GM23338 (cell line): ENCODE data around the gene SLC6A3. TPM values are rescaled to one million over a fixed set of nuclear protein-coding genes. Genes with fewer than 3 reads are reported as not detected.

ENCODE experiments used
- ATAC-seq: fragments of 200-7000 bp; cut with Tn5 transposase; 3 replicates; pipeline ENCODE4 v1.9.1; 2020
- DNase-seq: peaks from one replicate; pipeline ENCODE4 v3.0.0-alpha.2; 2015; ENCODE audit warnings: low spot score
- H2AFZ ChIP-seq: fragments of 200-600 bp; sonication (generic); 2 replicates; pipeline ENCODE4 v1.8.0; 2016; ENCODE audit warnings: antibody characterized with exemption, mild to moderate bottlenecking, moderate library complexity
- H3F3A ChIP-seq: fragments of 200-600 bp; sonication (generic); replicated peaks from 2 replicates; pipeline ENCODE4 v1.8.0; 2017; ENCODE audit warnings: antibody characterized with exemption, mixed run types, low read depth
- H3K27ac ChIP-seq: fragments of 200-600 bp; sonication (generic); 2 replicates; pipeline ENCODE4 v1.6.1; 2016; ENCODE audit warnings: low read depth
- H3K27me3 ChIP-seq: fragments of 200-600 bp; sonication (generic); 2 replicates; pipeline ENCODE4 v1.8.0; 2016; ENCODE audit warnings: mild to moderate bottlenecking, mixed run types, moderate library complexity; ENCODE audit not compliant: insufficient read depth
- H3K36me3 ChIP-seq: fragments of 200-600 bp; sonication (generic); 2 replicates; pipeline ENCODE4 v1.8.0; 2016; ENCODE audit warnings: mild to moderate bottlenecking; ENCODE audit not compliant: insufficient read depth
- H3K4me1 ChIP-seq: fragments of 200-600 bp; sonication (generic); 2 replicates; pipeline ENCODE4 v1.8.0; 2016; ENCODE audit warnings: mild to moderate bottlenecking, moderate library complexity; ENCODE audit not compliant: insufficient read depth
- H3K4me2 ChIP-seq: fragments of 200-600 bp; sonication (generic); 2 replicates; pipeline ENCODE4 v1.7.1; 2017; ENCODE audit warnings: mixed run types
- H3K4me3 ChIP-seq: fragments of 200-600 bp; sonication (generic); 2 replicates; pipeline ENCODE4 v1.6.1; 2016; ENCODE audit warnings: mixed run types
- H3K79me2 ChIP-seq: fragments of 200-600 bp; sonication (generic); replicated peaks from 2 replicates; pipeline ENCODE4 v1.8.0; 2017; ENCODE audit warnings: mild to moderate bottlenecking; ENCODE audit not compliant: insufficient read depth
- H3K9me2 ChIP-seq: fragments of 200-600 bp; sonication (generic); 2 replicates; pipeline ENCODE4 v1.8.0; 2017; ENCODE audit not compliant: insufficient read depth
- H4K20me1 ChIP-seq: fragments of 200-600 bp; sonication (generic); replicated peaks from 2 replicates; pipeline ENCODE4 v1.8.0; 2017; ENCODE audit warnings: mild to moderate bottlenecking; ENCODE audit not compliant: insufficient read depth
- H3K27ac Mint-ChIP-seq: 2 replicates; pipeline ENCODE4 v1.8.0; 2020; ENCODE audit warnings: inconsistent platforms, mild to moderate bottlenecking, moderate library complexity, mixed read lengths
- H3K27me3 Mint-ChIP-seq: 3 replicates; pipeline ENCODE4 v1.8.0; 2022; ENCODE audit warnings: low read depth, mild to moderate bottlenecking, moderate library complexity, mixed read lengths, inconsistent platforms; ENCODE audit not compliant: insufficient read depth, poor library complexity
- H3K36me3 Mint-ChIP-seq: 3 replicates; pipeline ENCODE4 v1.8.0; 2021; ENCODE audit warnings: low read depth, mild to moderate bottlenecking, inconsistent platforms, moderate library complexity, mixed read lengths
- H3K4me1 Mint-ChIP-seq: 3 replicates; pipeline ENCODE4 v1.8.0; 2020; ENCODE audit warnings: mild to moderate bottlenecking, inconsistent platforms, mixed read lengths
- H3K4me3 Mint-ChIP-seq: 3 replicates; pipeline ENCODE4 v1.8.0; 2021; ENCODE audit warnings: moderate library complexity, mild to moderate bottlenecking, inconsistent platforms, mixed read lengths
- H3K9me3 Mint-ChIP-seq: 3 replicates; pipeline ENCODE4 v1.8.0; 2020; ENCODE audit warnings: moderate library complexity, mild to moderate bottlenecking, inconsistent platforms, mixed read lengths
- CREB1 ChIP-seq: fragments of 250-450 bp; sonication (Bioruptor Pico); IDR thresholded peaks from 2 replicates; pipeline ENCODE4 v1.5.0; 2020; ENCODE audit warnings: low read depth, mild to moderate bottlenecking, moderate library complexity
- CTCF ChIP-seq, 2 experiments: fragments of 200-600 bp in 1 of 2; sonication (generic) in 1 of 2; conservative IDR thresholded peaks; 2 replicates each; pipeline versions ENCODE4 v1.5.1 to v1.6.1; 2016 to 2017; ENCODE audit warnings: antibody characterized with exemption in 2 of 2, low read depth in 2 of 2, mild to moderate bottlenecking in 2 of 2, moderate library complexity in 1 of 2
- ETS1 ChIP-seq: IDR thresholded peaks from 2 replicates; pipeline ENCODE4 v1.6.1; 2016; ENCODE audit warnings: antibody characterized with exemption
- EZH2 ChIP-seq: fragments of 200-600 bp; sonication (generic); IDR thresholded peaks from one replicate; pipeline ENCODE4 v1.8.0; 2017; ENCODE audit warnings: antibody characterized with exemption, mild to moderate bottlenecking, low read depth; ENCODE audit not compliant: unreplicated experiment
- EZH2phosphoT487 ChIP-seq: fragments of 200-600 bp; sonication (generic); IDR thresholded peaks from one replicate; pipeline ENCODE4 v1.8.1; 2018; ENCODE audit warnings: antibody characterized with exemption; ENCODE audit not compliant: unreplicated experiment
- JUNB ChIP-seq: IDR thresholded peaks from one replicate; pipeline ENCODE4 v1.6.1; 2016; ENCODE audit warnings: antibody characterized with exemption; ENCODE audit not compliant: unreplicated experiment
- NANOG ChIP-seq: IDR thresholded peaks from 2 replicates; pipeline ENCODE4 v1.6.1; 2016; ENCODE audit warnings: antibody characterized with exemption, borderline replicate concordance
- POLR2AphosphoS5 ChIP-seq: IDR thresholded peaks from 2 replicates; pipeline ENCODE4 v1.6.1; 2016; ENCODE audit warnings: antibody characterized with exemption, low read depth
- REST ChIP-seq: IDR thresholded peaks from one replicate; pipeline ENCODE4 v1.6.1; 2018; ENCODE audit warnings: antibody characterized with exemption; ENCODE audit not compliant: unreplicated experiment
- STAT1 ChIP-seq: IDR thresholded peaks from one replicate; pipeline ENCODE4 v1.6.1; 2016; ENCODE audit warnings: antibody characterized with exemption; ENCODE audit not compliant: unreplicated experiment
- ZNF114 ChIP-seq: fragments of 250-450 bp; sonication (Bioruptor Pico); IDR thresholded peaks from 2 replicates; pipeline ENCODE4 v1.5.0; 2020; ENCODE audit warnings: mild to moderate bottlenecking, moderate library complexity
- ZNF331 ChIP-seq: fragments of 250-450 bp; sonication (Bioruptor Pico); IDR thresholded peaks from 2 replicates; pipeline ENCODE4 v1.5.0; 2020; ENCODE audit warnings: low read depth, mild to moderate bottlenecking, moderate library complexity
- ZNF462 ChIP-seq: fragments of 250-450 bp; sonication (Bioruptor Pico); IDR thresholded peaks from 2 replicates; pipeline ENCODE4 v1.5.0; 2020; ENCODE audit warnings: mild to moderate bottlenecking, moderate library complexity
- polyA plus RNA-seq: library from polyadenylated mRNA; unstranded; fragments of >200 nt; fragmentation: Nextera tagmentation; extraction: Ambion mirVana; gene quantifications from 2 replicates; pipeline ENCODE4 v1.2.1, GENCODE V29; 2016
- total RNA-seq: library from RNA; depleted of rRNA; stranded (reverse); fragments of >200 nt; shearing (Covaris generic); gene quantifications from 2 replicates; pipeline ENCODE4 v1.2.3, GENCODE V29; 2014

Gene SLC6A3
- total and polyA plus RNA-seq, 2 experiments from 2014 or later: 0.76 to 1.0 TPM

GRCh38 chr5:1388383-1388967 is 56.8 kb downstream of the SLC6A3 start:
- TF ChIP-seq CREB1 (CRISPR knock-in tag) (no peak), NANOG (no peak), REST (no peak), EZH2 (no peak), ZNF462 (CRISPR knock-in tag) (no peak), JUNB (no peak), STAT1 (no peak), ZNF331 (no peak), ZNF114 (CRISPR knock-in tag) (no peak), EZH2phosphoT487 (no peak), ETS1 (no peak), CTCF (conservative IDR thresholded peaks at IDR 0.05; ENCODE audit: low read depth in 2 of 2) (no peak), POLR2AphosphoS5 (no peak)

More at GRCh38 chr5:1388383-1388967, 56.8 kb downstream of the SLC6A3 start:
- DNase-seq (no peak), ATAC-seq (no peak)
- Mint-ChIP-seq H3K36me3 (no peaks in the 10 kb centered on the region), H3K9me3 (no peaks in the 10 kb centered on the region), H3K4me3 (peak overlapping the region; percentile 5; the same call in 1 of the 3 replicates), H3K4me1 (peaks cover 12% of the 10 kb centered on the region), H3K27me3 (peaks cover 26% of the 10 kb centered on the region), H3K27ac (no peak overlapping the region)
- Histone ChIP-seq H3K9me2 (no peaks in the 10 kb centered on the region), H3K36me3 (no peaks in the 10 kb centered on the region), H3F3A (0 out of 2 replicates have a peak, but pooled peaks cover 5% of the 10 kb centered on the region), H3K4me2 (no peak overlapping the region), H2AFZ (no peak overlapping the region), H3K4me1 (peaks cover 7% of the 10 kb centered on the region; the same call in 1 of the 2 replicates), H3K27me3 (peaks cover 23% of the 10 kb centered on the region; the same call in 1 of the 2 replicates), H3K27ac (no peak overlapping the region), H3K4me3 (no peak overlapping the region), H3K79me2 (no peaks in the 10 kb centered on the region), H4K20me1 (no peaks in the 10 kb centered on the region)
